DND-41 (cell line): Measurements from ENCODE around the gene ZNF283.

Experiments used
- CTCF ChIP-seq: IDR thresholded peaks from 2 replicates; pipeline ENCODE4 v1.5.1; 2012; ENCODE audit warnings: borderline replicate concordance, low read length, moderate library complexity, mild to moderate bottlenecking; ENCODE audit not compliant: poor library complexity, severe bottlenecking; ENCODE audit errors: extremely low read depth
- EZH2 ChIP-seq: IDR thresholded peaks from 3 replicates; pipeline ENCODE4 v1.6.1; 2012; ENCODE audit warnings: borderline replicate concordance, low read depth, mild to moderate bottlenecking, moderate library complexity, low read length, inconsistent platforms; ENCODE audit not compliant: severe bottlenecking

GRCh38 chr19:43782689-43783231 is 44.4 kb upstream of the ZNF283 start:
- TF ChIP-seq CTCF (no peak), EZH2 (no peak)
